GM18873 (cell line): ENCODE measurements around the gene ATP6V0C.

Experiments
- ATAC-seq: cut with Tn5 transposase; IDR thresholded peaks from one replicate; pipeline ENCODE4 v1.9.1; 2021; ENCODE audit warnings: mild to moderate bottlenecking, moderate library complexity, moderate number of reproducible peaks; ENCODE audit not compliant: unreplicated experiment, low FRiP score

The ATP6V0C gene

GRCh38 chr16:2507052-2507659, 6.6 kb upstream of the ATP6V0C start:
- ATAC-seq: peak; percentile 45

GRCh38 chr16:2507665-2508064, 6.1 kb upstream of the ATP6V0C start:
- no peak for ATAC-seq

GRCh38 chr16:2508722-2509400, 4.9 kb upstream of the ATP6V0C start:
- ATAC-seq: no peak

- no peak for ATAC-seq
These were observed 2.5 kb upstream of the ATP6V0C start for GRCh38 chr16:2511128-2511800.

- ATAC-seq: no peak
These were observed 1.6 kb upstream of the ATP6V0C start for GRCh38 chr16:2511996-2512734.

- no peak for ATAC-seq
These were observed 882 bp upstream of the ATP6V0C start for GRCh38 chr16:2512735-2513404.

GRCh38 chr16:2514333-2515179, 804 bp downstream of the ATP6V0C start:
- ATAC-seq: no peak

GRCh38 chr16:2515180-2515851, 1.6 kb downstream of the ATP6V0C start:
- no peak for ATAC-seq

GRCh38 chr16:2516391-2517240, 2.9 kb downstream of the ATP6V0C start:
- ATAC-seq: no peak

GRCh38 chr16:2517954-2518605, 4.3 kb downstream of the ATP6V0C start:
- no peak for ATAC-seq

GRCh38 chr16:2518823-2519710, 5.3 kb downstream of the ATP6V0C start:
- no peak for ATAC-seq

GRCh38 chr16:2519711-2520080, 5.9 kb downstream of the ATP6V0C start:
- ATAC-seq: no peak

- no peak for ATAC-seq
These were observed 6.5 kb downstream of the ATP6V0C start, which contains the start of gene AMDHD2 for GRCh38 chr16:2520097-2520783. TSS of gene AMDHD2 (plus strand) at chr16:2520371. CDS start at chr16:2520459, 88 bp downstream.

- no peak for ATAC-seq
These were observed 7.2 kb downstream of the ATP6V0C start for GRCh38 chr16:2520784-2521531.

- ATAC-seq: no peak
These were observed 10.1 kb downstream of the ATP6V0C start for GRCh38 chr16:2523801-2524231.
